Measurements from ENCODE around the gene TRIM34.
A peak's percentile ranks its signal among the peaks of the same experiment; 100 is the strongest.
"Not testable (repeated sequence)": the region's sequence is repeated elsewhere in the genome, so short reads cannot be mapped to it uniquely, and the experiment has no call there.

The TRIM34 gene

DNA sequence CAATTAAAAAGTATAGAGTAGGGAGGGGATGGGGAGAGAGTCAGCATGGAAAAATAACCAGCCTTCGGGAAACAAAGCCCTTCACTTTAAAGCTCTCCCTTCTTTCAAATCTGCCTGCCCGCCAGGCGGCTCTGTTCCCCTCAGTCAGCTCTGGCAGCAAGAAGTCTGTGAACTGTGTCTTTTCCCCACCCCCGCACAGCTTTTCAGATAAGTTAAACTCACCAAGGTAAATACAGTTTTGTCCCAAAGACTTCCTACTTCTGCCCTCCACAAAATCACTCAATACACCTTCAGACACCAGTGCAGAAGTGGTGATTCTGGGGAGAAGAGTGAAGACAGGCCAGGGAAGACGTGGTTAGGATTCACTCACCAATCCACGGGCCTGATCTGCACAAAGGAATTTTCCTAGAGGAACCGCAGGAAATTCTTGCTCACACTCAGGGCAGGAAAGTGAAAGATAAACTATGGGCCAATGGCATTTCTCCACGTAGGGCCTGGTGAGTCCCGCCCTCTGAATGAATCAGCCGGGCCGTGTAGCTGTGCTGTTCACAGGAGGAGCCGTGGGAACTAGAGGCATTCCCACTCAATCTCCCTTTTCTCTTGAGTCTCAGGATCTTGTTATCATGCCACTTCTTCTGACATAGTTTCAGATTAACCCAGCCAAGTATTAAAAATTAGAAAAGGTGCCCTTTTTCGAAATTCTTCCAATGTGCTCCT lies 60.0 kb downstream of the TRIM34 start, which contains the start of gene TRIM5:
Gene TRIM5 (minus strand): TSS at position 429 of the 717 bp plus-strand sequence. CDS start 4,897 bp downstream, outside the sequence.
- DNase-seq (ENCODE audit: low read depth, low spot score) = peak; percentile 87

DNA sequence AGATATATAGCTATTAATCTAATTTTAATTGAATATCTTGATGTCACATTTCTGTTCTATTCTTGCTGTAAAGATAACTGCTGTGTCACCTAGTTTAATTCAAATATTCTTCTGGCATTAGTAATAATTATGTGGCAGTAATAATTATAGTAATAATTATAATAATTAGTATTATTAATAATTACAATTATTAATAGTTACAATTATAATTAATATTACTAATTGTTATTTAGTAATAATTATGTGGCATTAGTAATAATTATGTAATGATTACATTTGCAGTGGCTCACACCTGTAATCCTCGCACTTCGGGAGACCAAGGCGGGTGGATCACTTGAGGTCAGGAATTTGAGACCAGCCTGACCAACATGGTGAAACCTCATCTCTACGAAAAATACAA lies 61.6 kb downstream of the TRIM34 start:
- DNase-seq (ENCODE audit: low read depth, low spot score) = no peak

DNA sequence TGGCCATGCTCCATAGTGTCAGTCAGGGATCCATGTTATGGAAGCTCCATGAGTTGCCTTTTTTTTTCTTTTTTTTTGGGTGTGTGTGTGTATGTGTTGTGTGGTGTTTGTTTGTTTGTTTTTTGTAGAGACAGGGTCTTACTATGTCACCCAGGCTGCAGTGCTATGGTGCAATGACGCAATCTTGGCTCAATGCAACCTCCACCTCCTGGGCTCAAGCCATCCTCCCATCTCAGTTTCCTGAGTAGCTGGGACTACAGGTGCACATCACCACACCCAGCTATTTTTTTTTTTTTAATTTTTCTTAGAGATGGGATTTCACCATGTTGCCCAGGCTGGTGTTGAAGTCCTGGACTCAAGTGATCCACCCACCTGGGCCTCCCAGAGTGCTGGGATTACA lies 63.7 kb downstream of the TRIM34 start:
- no peak for DNase-seq (ENCODE audit: low read depth, low spot score)

DNA sequence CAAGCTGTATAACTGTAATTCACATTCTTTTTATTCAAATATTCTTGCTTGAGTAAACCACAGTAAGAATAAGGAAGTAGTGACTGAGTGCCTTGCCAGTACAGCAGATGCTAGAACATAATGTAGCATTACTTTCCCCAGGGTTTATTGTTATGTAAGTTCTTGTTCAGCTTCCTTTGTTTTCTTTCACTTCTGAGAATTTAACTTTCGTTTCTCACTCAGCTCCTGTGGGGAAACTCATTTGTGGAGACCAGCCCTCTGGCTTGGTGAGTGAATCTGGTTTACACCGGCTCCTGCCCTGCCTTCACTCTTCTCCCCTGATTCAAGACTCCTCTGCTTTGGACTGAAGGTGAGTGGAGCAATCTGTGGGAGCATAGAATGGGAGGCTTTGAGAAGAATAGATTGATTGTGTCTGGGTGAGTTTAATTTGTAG lies 64.8 kb downstream of the TRIM34 start, which contains the start of gene TRIM22:
Gene TRIM22 (plus strand): TSS at position 240 of the 433 bp plus-strand sequence. CDS start 6,443 bp downstream, outside the sequence.
- peak; percentile 41 for DNase-seq (ENCODE audit: low read depth, low spot score)

DNA sequence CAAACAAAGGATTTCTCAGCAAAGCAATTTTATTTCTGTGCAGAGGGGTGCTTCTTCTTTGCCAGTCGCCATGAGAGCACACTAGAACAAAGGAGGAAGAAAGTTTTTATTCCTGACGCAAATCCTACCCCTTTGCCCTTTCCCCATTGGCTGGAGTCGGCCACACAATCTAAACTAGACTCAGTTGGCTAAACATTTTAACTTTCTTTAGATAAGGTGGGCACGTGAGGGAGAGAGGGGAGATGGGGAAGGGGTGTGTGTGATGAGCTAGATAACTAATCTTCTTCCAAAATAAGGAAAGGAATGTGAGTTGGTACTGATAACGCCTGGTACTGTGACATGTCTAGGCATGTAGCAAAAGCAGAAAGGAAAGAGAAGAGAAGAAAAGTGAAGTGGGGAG lies 65.4 kb downstream of the TRIM34 start:
- no peak for DNase-seq (ENCODE audit: low read depth, low spot score)

DNA sequence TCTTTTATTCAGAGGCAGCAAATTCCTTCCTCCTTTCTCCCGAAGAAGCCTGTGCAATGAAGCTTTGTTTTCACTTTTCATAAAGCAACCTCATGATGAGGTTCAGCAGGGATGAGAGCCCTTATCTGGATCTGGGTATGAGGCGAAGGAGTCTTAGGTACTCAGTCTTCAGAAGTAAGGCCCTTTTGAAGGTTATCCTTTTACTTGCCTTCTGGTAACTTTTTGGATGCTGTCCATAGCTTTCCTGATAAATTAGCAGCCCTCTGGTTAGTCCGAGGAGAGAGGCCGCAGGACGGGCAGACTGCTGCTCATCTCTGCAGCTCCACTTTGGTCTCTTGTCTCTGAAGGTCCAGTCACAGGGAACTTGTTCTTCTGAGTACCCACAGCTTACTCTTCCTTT lies 65.9 kb downstream of the TRIM34 start:
- DNase-seq (ENCODE audit: low read depth, low spot score) = no peak

DNA sequence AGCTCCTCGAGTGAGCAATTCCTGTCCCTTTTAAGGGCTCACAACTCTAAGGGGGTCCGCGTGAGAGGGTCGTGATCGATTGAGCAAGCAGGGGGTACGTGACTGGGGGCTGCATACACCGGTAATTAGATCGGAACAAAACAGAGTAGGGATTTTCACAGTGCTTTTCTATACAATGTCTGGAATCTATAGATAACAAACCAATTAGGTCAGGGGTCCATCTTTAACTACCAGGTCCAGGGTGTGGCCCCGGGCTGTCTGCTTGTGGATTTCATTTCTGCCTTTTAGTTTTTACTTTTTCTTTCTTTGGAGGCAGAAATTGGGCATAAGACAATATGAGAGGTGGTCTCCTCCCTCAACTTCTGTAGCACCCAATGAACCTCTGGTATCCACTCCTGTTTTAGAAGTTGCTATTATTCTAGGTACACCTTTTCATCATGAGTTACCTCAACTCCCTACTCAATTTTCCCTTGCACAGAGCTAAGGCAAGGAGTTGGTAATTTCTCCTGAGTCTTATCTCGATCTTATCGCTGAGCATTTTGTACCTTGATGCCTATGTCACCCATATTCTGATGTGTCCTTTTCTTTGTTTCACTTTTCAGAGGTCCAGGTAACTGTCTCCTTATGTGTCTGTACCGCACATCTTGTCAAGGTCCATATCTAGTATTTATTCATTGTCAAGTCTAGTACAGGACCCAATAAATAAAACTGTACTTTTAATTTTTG lies 66.6 kb downstream of the TRIM34 start:
- DNase-seq (ENCODE audit: low read depth, low spot score) = not testable (repeated sequence)

DNA sequence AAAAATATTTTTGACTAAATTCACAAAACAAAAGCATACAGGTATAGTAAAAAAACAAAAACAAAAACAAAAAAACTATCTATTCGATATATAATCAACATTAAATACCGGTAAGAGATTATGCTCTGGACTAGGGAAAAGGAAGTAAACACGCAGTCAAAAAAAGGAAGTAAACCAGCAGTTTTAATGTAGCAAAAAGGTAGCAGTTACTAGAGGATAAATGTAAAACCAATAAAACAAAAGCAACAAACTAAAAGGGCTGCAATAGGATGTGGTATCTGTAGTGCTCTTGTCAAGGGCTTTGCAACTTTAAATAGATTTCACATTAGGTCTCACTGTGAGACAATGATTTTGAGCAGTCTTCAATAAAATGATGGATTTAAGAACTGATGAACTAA lies 67.2 kb downstream of the TRIM34 start:
- DNase-seq (ENCODE audit: low read depth, low spot score) = no peak

Measured in brain pericyte (primary cell).